Coronary artery (tissue), 2 donors: ENCODE data around the gene METAP1.
A peak's percentile ranks its signal among the peaks of the same experiment; 100 is the strongest.
"Not testable (repeated sequence)": the region's sequence is repeated elsewhere in the genome, so short reads cannot be mapped to it uniquely, and the experiment has no call there.

ENCODE experiments used
- DNase-seq: peaks from one replicate; pipeline ENCODE4 v3.0.0-alpha.2; 2017; ENCODE audit warnings: low spot score
- H3K27ac ChIP-seq, 2 donors: fragments of 200-600 bp; sonication (generic); one replicate each; pipeline ENCODE4 v1.5.1; 2016 to 2019
- H3K4me3 ChIP-seq: fragments of 200-600 bp; sonication (generic); 2 replicates; pipeline ENCODE4 v1.5.1; 2016; ENCODE audit warnings: mild to moderate bottlenecking, moderate library complexity
- TF ChIP-seq, protein P1 (sequence below): fragments of 200-600 bp; sonication (generic); IDR thresholded peaks from one replicate; pipeline ENCODE4 v1.5.1; 2019; ENCODE audit warnings: antibody characterized with exemption

Gene METAP1

DNA sequence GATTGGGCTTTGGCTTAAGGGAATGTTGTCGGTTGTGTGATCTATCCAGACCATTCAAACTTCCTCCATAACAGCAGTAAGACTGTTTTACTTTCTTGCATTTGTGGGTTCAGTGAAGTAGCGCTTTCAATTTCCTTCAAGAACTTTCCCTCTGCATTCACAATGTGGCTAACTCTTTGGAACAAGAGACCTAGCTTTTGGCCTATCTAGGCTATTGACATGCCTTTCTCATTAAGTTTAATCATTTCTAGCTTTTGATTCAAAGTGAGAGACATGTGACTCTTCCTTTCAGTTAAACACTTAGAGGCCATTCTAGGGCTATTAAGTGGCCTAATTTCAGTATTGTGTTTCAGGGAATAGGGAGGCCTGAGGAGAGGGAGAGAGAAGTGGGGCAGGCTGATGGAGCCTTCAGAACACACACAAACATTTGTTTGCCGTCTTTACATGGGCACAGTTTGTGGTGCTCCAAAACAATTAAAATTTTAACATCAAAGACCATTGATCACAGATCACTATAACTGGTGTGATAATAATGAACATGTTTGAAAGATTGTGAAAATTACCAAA is 59.0 kb downstream of the METAP1 start:
- TF ChIP-seq, protein P1, sequence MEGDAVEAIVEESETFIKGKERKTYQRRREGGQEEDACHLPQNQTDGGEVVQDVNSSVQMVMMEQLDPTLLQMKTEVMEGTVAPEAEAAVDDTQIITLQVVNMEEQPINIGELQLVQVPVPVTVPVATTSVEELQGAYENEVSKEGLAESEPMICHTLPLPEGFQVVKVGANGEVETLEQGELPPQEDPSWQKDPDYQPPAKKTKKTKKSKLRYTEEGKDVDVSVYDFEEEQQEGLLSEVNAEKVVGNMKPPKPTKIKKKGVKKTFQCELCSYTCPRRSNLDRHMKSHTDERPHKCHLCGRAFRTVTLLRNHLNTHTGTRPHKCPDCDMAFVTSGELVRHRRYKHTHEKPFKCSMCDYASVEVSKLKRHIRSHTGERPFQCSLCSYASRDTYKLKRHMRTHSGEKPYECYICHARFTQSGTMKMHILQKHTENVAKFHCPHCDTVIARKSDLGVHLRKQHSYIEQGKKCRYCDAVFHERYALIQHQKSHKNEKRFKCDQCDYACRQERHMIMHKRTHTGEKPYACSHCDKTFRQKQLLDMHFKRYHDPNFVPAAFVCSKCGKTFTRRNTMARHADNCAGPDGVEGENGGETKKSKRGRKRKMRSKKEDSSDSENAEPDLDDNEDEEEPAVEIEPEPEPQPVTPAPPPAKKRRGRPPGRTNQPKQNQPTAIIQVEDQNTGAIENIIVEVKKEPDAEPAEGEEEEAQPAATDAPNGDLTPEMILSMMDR, result no peak
- Histone ChIP-seq H3K4me3 (no peak overlapping the region), H3K27ac (no peak overlapping the region)
- DNase-seq, result no peak

DNA sequence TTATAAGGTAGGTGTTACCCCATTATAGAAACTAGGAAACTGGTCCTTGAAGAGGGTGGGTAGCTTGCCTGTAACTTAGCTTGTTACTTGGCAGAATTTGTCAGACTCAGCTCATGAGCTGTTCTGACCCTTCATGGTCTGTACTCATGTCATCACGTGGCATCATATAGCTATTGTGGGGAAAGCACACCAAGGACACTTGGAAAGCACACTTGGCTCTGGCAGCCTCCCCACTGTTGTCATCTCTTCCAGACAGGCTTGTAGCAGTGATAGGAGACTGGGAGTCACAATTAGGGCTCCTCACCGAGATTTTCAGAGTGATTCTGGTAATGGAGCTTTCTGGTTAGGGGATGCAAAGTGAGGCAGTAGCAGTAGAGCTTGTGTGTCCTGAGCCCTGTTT is 62.7 kb downstream of the METAP1 start:
- no peak for DNase-seq
- H3K27ac ChIP-seq, result no peak overlapping the region
- no peak overlapping the region for H3K4me3 ChIP-seq
- TF ChIP-seq, protein P1, result no peak

- Histone ChIP-seq H3K27ac (peak overlapping the region in 1 of 2 donors; percentile 5), H3K4me3 (no peak overlapping the region)
- DNase-seq, result no peak
- TF ChIP-seq, protein P1, result no peak
Observed at GRCh38 chr4:99059550-99059949, 64.0 kb downstream of the METAP1 start.

DNA sequence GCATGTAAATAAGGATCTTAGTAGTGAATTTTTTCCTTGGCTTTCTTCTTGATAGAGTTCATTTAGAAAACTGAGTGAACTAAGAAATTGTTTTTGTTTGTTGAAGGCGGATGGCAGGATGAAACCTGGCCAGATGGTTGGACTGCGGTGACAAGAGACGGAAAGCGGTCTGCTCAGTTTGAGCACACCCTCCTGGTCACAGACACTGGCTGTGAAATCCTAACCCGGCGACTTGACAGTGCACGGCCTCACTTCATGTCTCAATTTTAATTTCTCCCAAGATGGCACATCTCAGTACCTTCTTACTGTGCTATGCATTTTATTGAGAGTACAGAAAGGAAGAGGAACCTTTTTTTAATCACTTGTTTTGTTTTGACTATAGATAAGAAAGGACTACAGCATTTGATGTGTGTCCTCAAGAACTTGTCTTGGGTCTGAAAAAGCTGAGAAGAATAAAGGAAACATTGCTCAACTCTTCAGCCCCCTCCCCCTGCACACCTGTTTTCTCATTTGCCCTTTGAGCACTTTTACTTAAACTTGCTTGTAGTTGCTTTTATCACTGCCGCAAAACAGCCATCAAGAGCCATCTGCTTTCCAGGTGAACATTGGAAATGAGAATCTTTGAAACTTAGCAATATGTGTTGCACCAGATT is 65.7 kb downstream of the METAP1 start:
- TF ChIP-seq, protein P1, result no peak
- Histone ChIP-seq H3K4me3 (no peak overlapping the region), H3K27ac (peak overlapping the region in 1 of 2 donors; percentile 68)
- no peak for DNase-seq

- TF ChIP-seq, protein P1, result no peak
- no peak for DNase-seq
- no peak overlapping the region for H3K27ac ChIP-seq
- no peak overlapping the region for H3K4me3 ChIP-seq
Observed at GRCh38 chr4:99062120-99062519, 66.6 kb downstream of the METAP1 start.

DNA sequence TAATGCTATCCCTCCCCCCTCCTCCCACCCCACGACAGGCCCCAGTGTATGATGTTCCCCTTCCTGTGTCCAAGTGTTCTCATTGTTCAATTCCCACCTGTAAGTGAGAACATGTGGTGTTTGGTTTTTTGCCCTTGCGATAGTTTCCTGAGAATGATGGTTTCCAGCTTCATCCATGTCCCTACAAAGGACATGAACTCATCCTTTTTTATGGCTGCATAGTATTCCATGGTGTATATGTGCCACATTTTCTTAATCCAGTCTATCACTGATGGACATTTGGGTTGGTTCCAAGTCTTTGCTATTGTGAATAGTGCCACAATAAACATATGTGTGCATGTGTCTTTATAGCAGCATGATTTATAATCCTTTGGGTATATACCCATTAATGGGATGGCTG is 70.0 kb downstream of the METAP1 start:
- not testable (repeated sequence) for H3K27ac ChIP-seq, H3K4me3 ChIP-seq, DNase-seq

DNA sequence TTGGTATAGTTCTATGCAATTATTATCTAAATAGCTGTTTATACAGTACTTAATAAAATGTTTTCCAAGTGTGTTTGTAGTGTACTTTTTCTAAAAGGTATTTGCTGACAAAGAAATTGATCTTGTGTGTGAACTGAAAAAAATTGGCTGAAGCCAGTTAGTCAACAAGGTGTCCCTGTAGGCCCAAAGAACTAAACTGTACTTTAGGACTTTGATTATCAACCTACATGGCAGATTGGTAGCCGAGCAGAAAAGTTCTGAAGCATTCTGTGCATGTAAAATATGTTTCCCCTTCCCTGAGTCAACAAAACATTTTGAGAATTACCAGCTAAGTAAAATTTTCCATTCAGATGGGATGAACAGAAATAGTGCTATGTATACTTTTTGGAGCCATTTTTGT is 72.1 kb downstream of the METAP1 start:
- Histone ChIP-seq H3K27ac (no peak overlapping the region), H3K4me3 (no peak overlapping the region)
- TF ChIP-seq, protein P1, result no peak
- DNase-seq, result no peak
